Measurements from ENCODE around the gene CD200.

DNA sequence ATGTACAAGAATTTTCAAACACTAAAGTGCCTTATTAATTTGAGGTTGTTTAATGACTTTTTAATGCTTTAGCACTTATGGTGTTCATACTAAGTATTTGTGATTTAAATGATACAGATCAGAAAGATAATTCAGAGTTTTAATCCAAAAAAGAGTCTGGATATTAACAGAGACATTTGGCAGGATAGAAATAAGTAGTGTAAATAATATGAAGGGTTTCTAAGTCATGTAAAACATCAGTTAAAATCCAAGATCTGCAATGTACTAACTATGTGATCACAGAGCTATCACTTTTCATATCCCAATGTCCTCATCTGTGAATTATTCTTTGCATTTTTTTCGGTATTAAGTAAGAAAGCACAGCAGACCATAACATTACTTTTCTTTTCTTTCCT lies 62.9 kb downstream of the CD200 start:
- TF ChIP-seq, protein P1, sequence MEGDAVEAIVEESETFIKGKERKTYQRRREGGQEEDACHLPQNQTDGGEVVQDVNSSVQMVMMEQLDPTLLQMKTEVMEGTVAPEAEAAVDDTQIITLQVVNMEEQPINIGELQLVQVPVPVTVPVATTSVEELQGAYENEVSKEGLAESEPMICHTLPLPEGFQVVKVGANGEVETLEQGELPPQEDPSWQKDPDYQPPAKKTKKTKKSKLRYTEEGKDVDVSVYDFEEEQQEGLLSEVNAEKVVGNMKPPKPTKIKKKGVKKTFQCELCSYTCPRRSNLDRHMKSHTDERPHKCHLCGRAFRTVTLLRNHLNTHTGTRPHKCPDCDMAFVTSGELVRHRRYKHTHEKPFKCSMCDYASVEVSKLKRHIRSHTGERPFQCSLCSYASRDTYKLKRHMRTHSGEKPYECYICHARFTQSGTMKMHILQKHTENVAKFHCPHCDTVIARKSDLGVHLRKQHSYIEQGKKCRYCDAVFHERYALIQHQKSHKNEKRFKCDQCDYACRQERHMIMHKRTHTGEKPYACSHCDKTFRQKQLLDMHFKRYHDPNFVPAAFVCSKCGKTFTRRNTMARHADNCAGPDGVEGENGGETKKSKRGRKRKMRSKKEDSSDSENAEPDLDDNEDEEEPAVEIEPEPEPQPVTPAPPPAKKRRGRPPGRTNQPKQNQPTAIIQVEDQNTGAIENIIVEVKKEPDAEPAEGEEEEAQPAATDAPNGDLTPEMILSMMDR (IDR thresholded peaks at IDR 0.05) = no peak
- no peak for TF ChIP-seq ZFX (IDR thresholded peaks at IDR 0.05; ENCODE audit: borderline replicate concordance)
